ENCODE data around the gene LAMA4.

DNA sequence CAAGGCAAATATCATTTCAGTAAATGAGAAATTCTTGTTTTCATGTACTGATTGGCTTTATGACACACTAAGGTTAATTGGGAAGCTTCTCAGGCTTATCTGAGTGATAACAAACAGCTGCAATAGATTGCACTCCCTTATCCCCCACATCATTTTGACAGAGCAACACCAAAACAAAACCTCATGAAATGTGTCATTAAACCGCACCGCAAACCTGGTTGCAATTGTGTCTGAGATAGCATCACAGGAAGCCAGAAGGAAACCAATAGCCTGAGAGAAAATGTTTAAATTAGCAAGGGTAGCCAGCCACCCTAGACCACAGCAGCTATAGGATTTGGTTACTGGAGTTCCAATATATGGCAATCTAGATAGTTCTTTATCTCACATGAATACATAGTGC is 31.6 kb upstream of the LAMA4 start:
- TF ChIP-seq FOXA1 (IDR thresholded peaks at IDR 0.05) (no peak), BHLHE40 (IDR thresholded peaks at IDR 0.05; ENCODE audit: borderline replicate concordance) (no peak), ZNF384 (IDR thresholded peaks at IDR 0.05) (no peak)

Data from HEK293T (cell line).